SKM-1 treated with dmso at 0.1 percent for 144 hours (cell line): Measurements from ENCODE around the gene TMEM250.

Experiments used
- DNase-seq: peaks from one replicate; lab custom pipeline; 2025; ENCODE audit not compliant: unreplicated experiment; lab: John Stamatoyannopoulos, UW

TMEM250 gene

DNA sequence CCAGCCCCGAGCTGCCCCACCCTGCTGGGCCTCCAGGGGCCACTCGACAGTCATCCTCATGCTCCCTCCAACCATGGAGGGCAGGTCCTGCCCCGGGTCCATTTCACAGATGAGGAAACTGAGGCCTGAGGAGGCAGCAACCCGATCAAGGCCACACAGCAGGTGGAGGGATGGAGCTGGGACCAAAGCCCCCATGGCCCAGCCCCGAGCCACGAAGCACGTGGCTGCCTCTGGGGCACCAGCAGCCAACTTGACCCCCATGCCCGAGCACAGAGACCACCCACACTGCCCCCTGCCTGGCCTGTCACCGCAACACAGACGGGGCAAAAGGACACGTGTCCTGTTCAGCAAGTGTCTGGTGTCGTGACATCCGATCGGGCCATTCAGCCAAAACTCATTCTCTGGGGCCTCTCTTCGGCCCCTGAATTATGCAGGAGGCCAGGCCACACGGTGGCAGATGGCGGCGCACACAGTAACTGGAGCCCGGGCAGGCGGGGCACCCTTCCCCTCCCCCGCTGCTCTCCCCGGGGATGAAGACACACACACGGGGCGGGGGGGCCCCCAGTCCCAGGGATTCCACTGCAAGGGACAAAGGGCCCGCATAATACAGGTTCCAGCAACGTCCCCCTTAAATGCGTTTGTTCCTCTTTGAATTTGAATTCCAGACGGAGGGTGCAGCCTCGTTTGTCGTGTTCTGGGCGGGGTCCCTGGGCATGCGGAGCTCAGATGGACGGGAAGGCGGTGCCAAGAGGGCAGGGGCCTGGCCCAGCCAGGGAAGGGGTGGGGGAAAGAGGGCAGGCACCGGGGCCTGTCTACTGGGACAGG lies 29.4 kb upstream of the TMEM250 start:
- no peak for DNase-seq

GRCh38 chr9:136147038-136147889 lies 28.6 kb upstream of the TMEM250 start:
- no peak for DNase-seq

DNA sequence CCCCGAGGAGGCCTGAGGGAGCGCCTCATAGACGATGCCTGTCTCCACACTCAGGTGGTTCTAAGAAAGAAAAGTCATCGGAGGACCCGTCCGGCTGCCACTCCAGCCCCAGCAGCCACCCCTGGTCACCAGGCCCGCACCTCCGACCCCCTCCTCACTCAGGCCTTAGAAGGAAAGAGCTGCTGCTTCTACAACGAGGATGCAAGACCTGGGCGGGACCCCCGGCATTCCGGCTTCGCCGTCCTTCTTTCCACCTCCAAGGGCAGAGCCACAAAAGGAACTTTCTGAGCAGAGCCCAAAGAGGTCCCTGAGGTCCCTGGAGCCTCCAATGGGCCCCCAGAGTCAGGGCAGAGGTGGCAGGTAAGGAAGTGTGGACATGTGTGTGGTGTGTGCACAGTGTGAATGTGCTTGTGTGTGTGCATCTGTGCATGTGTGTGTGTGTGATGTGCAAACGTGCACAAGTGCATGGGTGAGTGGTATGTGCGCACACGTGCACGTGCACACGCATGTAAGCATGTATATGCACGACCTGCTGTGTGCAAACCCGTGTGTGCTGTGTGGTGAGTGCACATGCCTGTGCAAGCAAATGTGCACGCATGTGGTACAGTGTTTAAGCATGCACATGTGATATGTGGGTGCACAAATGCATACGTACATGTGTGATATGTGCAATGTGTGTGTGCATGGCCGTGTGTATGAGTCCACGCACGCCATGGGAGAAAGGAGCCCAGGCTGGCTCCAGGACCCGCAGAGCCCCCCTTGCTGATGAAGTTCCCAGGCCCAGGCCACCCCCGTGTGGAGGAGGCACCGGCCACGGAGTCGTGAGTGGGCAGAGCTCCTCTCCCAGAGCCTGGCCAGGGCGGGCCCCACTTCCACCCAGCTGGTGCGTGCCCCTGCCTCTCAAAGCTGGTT lies 27.7 kb upstream of the TMEM250 start:
- DNase-seq = no peak

- DNase-seq = no peak
Observed at GRCh38 chr9:136145580-136145979, 26.9 kb upstream of the TMEM250 start.

DNA sequence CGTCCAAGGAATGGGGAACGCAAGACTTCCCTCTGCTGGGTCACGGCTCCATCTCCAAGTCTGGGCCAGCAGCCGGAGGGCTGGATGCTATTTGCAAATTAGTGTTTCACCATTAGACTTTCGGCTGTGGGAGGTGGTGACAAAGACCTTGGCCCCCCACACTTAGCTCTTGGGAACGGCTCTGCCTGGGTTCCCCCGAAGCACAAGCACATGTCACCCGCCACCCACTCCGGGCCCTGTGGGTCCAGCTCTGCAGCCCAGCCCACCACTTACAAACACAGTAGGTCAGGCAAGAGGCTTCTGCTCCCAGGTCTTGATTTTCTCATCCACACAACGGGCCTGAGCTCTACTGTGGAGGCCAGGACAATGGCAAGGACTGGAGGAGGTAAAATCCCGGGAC lies 25.8 kb upstream of the TMEM250 start:
- DNase-seq = no peak

- DNase-seq = no peak
Observed at GRCh38 chr9:136143215-136144001, 24.7 kb upstream of the TMEM250 start.

DNA sequence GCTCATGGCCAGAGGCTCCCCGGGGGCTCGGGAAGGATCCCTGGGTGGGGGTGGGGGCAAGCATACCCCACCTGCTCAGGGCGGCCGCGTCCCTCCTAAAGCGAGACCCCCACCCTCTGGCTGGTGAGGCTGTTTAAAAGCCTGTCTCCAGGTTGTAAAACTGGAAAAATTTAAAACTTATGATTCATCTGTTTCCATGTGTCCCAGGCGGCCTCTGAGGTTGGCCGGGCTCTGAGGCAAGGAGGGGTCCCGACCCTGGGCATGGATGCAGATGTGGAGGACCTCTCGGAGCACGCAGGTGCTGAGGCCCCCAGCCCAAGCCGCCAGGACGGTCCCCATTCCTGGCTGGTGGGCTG lies 24.2 kb upstream of the TMEM250 start:
- no peak for DNase-seq

DNA sequence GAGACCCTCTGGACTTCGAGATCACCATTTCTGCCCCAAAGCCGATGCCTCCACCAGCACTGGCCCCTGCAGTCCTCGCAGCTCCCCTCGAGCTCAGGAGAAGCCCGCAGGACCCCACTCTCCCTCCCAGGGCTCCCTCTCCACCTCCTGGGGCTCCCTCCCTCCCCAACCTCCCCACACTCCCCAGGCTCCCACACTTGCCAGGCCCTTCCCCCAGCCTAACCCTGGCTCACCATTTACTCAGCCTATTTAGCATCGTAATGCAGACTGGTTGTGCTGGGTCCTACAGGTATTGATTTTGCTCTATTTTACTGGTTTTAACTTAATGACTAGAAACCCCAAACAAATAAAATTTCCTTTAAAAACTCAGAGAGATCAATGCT lies 23.7 kb upstream of the TMEM250 start:
- no peak for DNase-seq

DNA sequence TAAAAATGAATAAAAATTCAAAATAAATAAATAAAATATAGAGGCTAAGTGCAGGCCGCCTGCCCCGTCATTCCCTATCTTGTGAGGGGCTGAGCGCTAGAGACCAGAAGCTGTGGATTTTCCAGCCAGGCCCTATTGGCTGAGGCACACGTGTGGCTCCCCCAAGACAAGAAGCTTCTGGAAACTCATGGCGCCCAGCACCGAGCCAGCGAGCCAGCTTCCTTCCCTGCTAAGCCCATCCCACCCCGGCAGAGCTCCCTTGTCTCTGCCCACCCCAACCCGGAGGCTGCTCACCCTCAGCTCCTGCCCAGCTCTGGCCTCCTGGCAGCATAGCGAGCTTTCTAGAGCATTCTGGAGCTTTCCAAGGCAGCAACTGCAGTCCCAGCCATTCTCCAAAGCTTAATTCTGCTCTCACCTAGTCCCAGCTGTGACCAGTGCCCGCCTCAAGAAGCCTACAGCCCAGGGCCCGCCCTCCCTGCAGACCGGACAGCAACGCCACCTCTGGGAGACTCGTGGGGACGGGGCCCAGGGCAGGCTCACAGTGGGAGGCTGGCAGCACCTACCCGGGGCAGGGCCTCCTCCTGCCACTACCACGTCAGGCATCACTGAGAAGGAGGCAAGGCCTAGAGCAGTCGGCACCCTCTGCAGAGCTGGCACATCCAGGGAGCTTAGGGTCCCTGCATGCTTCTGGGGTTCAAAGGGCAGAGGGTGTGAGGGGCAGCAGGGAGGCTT lies 23.2 kb upstream of the TMEM250 start:
- no peak for DNase-seq

DNA sequence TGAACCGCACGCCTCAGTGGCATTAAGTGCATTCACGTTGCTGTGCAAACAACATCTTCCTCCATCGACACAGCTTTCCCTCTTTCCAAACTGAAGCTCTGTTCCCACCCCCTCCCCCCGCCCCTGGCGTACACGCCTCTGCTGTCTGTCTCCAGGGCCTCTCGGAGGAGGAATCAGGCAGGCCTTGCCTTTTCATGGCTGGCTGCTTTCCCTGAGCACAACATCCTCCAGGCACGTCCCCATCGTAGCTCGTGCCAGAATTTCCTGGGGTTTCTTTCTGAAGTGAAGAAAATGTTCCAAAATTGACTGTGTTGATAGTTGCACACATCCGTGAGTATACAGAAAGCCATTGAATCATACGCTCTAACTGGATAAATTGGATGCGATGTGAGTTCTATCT lies 22.3 kb upstream of the TMEM250 start:
- DNase-seq = no peak

DNA sequence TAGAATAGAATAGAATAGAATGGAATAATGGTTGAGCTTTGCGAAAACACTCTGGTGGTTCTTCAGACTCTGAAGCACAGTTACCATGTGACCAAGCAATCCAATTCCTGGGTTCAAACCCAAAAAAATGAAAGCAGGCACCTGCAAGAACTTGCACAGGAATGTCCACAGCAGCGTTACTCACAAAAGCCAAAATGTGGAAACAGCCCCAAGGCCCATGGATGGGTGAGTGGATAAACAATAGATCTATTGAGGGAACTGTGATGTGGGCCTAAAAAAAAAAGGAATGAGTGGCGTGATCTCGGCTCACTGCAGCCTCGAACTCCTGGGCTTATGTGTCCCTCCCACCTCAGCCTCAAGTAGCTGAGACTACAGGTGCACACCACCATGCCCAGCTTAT lies 21.4 kb upstream of the TMEM250 start:
- DNase-seq = no peak

- no peak for DNase-seq
Observed at GRCh38 chr9:136138566-136138965, 19.9 kb upstream of the TMEM250 start.

- no peak for DNase-seq
Observed at GRCh38 chr9:136137321-136138265, 18.9 kb upstream of the TMEM250 start.

- no peak for DNase-seq
Observed at GRCh38 chr9:136136127-136136925, 17.7 kb upstream of the TMEM250 start.

DNA sequence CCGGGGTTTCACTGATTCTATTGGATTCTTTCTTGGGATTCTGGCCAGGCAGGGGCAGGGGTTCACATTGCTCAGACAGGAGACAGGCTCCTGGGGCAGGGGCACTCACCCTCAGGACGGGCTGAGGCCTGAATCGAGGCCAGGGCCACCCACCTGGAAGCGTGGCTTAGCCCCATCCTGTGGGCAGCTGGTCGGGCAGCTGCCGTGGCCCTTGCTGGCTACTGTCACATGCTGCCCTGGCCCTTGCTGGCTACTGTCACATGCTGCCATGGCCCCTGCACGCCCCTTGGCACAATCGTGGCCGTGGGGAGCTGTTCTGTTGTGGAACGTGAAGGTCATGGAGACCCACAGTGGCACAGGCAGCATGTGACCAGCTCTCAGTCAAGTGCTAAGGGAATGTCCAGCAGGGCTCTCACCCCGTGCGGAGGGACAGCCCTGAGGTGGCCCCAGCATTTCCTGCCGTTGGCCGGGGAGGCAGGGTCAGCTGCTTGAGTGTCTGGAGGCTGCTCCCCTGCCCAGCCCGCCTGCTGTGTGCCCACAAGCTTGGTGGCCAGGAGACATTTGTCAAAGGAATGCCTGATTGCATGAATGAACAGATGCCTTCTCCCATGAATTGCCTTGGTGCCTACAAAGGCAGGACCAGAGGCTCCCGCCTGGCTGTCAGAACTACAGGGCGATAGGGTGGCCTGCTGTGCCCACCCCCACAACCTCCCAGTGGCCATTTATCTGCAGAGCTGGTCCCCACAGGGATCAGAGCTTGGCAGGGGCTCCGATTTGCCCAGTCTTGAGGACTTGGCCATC lies 16.9 kb upstream of the TMEM250 start:
- no peak for DNase-seq

- DNase-seq = no peak
Observed at GRCh38 chr9:136133959-136134484, 15.3 kb upstream of the TMEM250 start.
